WTC11 (cell line): ENCODE results near the gene PROKR2. TPM values are rescaled to one million over a fixed set of nuclear protein-coding genes. Genes with fewer than 3 reads are reported as not detected.

ENCODE experiments used
- ATAC-seq: fragments of 200-7000 bp; cut with Tn5 transposase; 2 replicates; pipeline ENCODE4 v1.10.0; 2021; ENCODE audit warnings: mild to moderate bottlenecking, moderate library complexity
- CTCF ChIA-PET: fragments of 300-600 bp; sonication (Branson Sonifier 250); formaldehyde crosslinking; loops from one replicate; lab custom pipeline; 2021; ENCODE audit warnings: antibody characterized with exemption; lab: Charles Lee
- POLR2A ChIA-PET: fragments of 350-600 bp; sonication (Branson Sonifier 250); formaldehyde crosslinking; loops from one replicate; lab custom pipeline; 2021; ENCODE audit warnings: antibody characterized with exemption; lab: Charles Lee
- DNase-seq: peaks from one replicate; pipeline ENCODE4 v3.0.0; 2021; ENCODE audit warnings: low spot score
- H3K27ac Mint-ChIP-seq: 2 replicates; pipeline ENCODE4 v1.8.0; 2021; ENCODE audit warnings: mixed read lengths
- H3K27me3 Mint-ChIP-seq: 2 replicates; pipeline ENCODE4 v1.8.0; 2021; ENCODE audit warnings: low read depth, mild to moderate bottlenecking, moderate library complexity, mixed read lengths
- H3K36me3 Mint-ChIP-seq: 2 replicates; pipeline ENCODE4 v1.8.0; 2021; ENCODE audit warnings: mixed read lengths
- H3K4me1 Mint-ChIP-seq: 2 replicates; pipeline ENCODE4 v1.8.0; 2022; ENCODE audit warnings: mixed read lengths
- H3K4me3 Mint-ChIP-seq: 2 replicates; pipeline ENCODE4 v1.8.0; 2021; ENCODE audit warnings: mild to moderate bottlenecking, moderate library complexity, mixed read lengths
- H3K9me3 Mint-ChIP-seq: 2 replicates; pipeline ENCODE4 v1.8.0; 2021; ENCODE audit warnings: mixed read lengths
- CREM ChIP-seq: sonication (generic); formaldehyde crosslinking; IDR thresholded peaks from 2 replicates; pipeline ENCODE4 v1.8.1; 2022; ENCODE audit warnings: mild to moderate bottlenecking, missing genetic modification reagents, moderate library complexity
- EMX1 ChIP-seq: fragments of 250-450 bp; sonication (Bioruptor Pico); IDR thresholded peaks from 2 replicates; pipeline ENCODE4 v1.8.0; 2021; ENCODE audit warnings: mild to moderate bottlenecking
- FOXJ3 ChIP-seq: sonication (generic); formaldehyde crosslinking; IDR thresholded peaks from 2 replicates; pipeline ENCODE4 v1.9.0; 2021; ENCODE audit warnings: missing genetic modification reagents, mild to moderate bottlenecking, borderline replicate concordance
- JUN ChIP-seq: sonication (generic); formaldehyde crosslinking; IDR thresholded peaks from 2 replicates; pipeline ENCODE4 v1.8.0; 2023; ENCODE audit warnings: mild to moderate bottlenecking, missing genetic modification reagents
- MAX ChIP-seq: sonication (generic); formaldehyde crosslinking; IDR thresholded peaks from 2 replicates; pipeline ENCODE4 v1.8.0; 2022; ENCODE audit warnings: mild to moderate bottlenecking, missing genetic modification reagents
- NR1H2 ChIP-seq: sonication (generic); formaldehyde crosslinking; IDR thresholded peaks from 2 replicates; pipeline ENCODE4 v1.9.0; 2021; ENCODE audit warnings: mild to moderate bottlenecking, moderate library complexity, missing genetic modification reagents
- OVOL2 ChIP-seq: fragments of 250-450 bp; sonication (Bioruptor Pico); IDR thresholded peaks from 2 replicates; pipeline ENCODE4 v1.9.0; 2021; ENCODE audit warnings: mild to moderate bottlenecking, borderline replicate concordance
- PRRX2 ChIP-seq: fragments of 250-450 bp; sonication (Bioruptor Pico); IDR thresholded peaks from 2 replicates; pipeline ENCODE4 v1.8.0; 2021; ENCODE audit warnings: mild to moderate bottlenecking
- ZNF263 ChIP-seq: sonication (generic); formaldehyde crosslinking; IDR thresholded peaks from 2 replicates; pipeline ENCODE4 v1.8.1; 2022; ENCODE audit warnings: low read depth, mild to moderate bottlenecking, moderate library complexity, missing genetic modification reagents
- ZNF423 ChIP-seq: fragments of 250-450 bp; sonication (Bioruptor Pico); IDR thresholded peaks from 2 replicates; pipeline ENCODE4 v2.1.2; 2022; ENCODE audit warnings: mild to moderate bottlenecking, moderate library complexity
- ZNF532 ChIP-seq: fragments of 250-450 bp; sonication (Bioruptor Pico); IDR thresholded peaks from 2 replicates; pipeline ENCODE4 v1.9.0; 2021; ENCODE audit warnings: mild to moderate bottlenecking, borderline replicate concordance
- total RNA-seq: library from RNA; stranded (reverse); gene quantifications from 3 replicates; pipeline ENCODE4 v1.2.3, GENCODE V29; 2021
- TF ChIP-seq, protein P1 (sequence below): sonication (generic); formaldehyde crosslinking; IDR thresholded peaks from 2 replicates; pipeline ENCODE4 v1.8.1; 2022; ENCODE audit warnings: low read depth, mild to moderate bottlenecking, moderate library complexity, missing genetic modification reagents, borderline replicate concordance
- TF ChIP-seq, protein P2 (sequence below): sonication (generic); formaldehyde crosslinking; IDR thresholded peaks from 2 replicates; pipeline ENCODE4 v1.8.1; 2023; ENCODE audit warnings: mild to moderate bottlenecking, missing genetic modification reagents
- TF ChIP-seq, protein P3 (sequence below): fragments of 250-450 bp; sonication (Bioruptor Pico); IDR thresholded peaks from 2 replicates; pipeline ENCODE4 v1.9.0; 2021; ENCODE audit warnings: mild to moderate bottlenecking
- TF ChIP-seq, protein P4 (sequence below): fragments of 250-450 bp; sonication (Bioruptor Pico); IDR thresholded peaks from 2 replicates; pipeline ENCODE4 v1.9.0; 2021; ENCODE audit warnings: mild to moderate bottlenecking
- TF ChIP-seq, protein P5 (sequence below): sonication (generic); formaldehyde crosslinking; IDR thresholded peaks from 2 replicates; pipeline ENCODE4 v1.8.0; 2022; ENCODE audit warnings: missing genetic modification reagents
- TF ChIP-seq, protein P6 (sequence below): sonication (generic); formaldehyde crosslinking; IDR thresholded peaks from 2 replicates; pipeline ENCODE4 v1.8.0; 2022; ENCODE audit warnings: mild to moderate bottlenecking, missing genetic modification reagents

The PROKR2 gene
- total RNA-seq, 1 experiment from 2014 or later, result 2.0 TPM

- ATAC-seq, result peak; percentile 47
- H3K4me1 Mint-ChIP-seq, result peaks cover 5% of the 10 kb centered on the region
- DNase-seq, result no peak
- CTCF ChIA-PET, result interaction anchor here (0.7 to 1.5 kb wide), 2 partner anchors 27 to 36 kb away, joined by 3 to 4 read pairs; no protein-coding TSS in a partner anchor
- TF ChIP-seq, protein P1, sequence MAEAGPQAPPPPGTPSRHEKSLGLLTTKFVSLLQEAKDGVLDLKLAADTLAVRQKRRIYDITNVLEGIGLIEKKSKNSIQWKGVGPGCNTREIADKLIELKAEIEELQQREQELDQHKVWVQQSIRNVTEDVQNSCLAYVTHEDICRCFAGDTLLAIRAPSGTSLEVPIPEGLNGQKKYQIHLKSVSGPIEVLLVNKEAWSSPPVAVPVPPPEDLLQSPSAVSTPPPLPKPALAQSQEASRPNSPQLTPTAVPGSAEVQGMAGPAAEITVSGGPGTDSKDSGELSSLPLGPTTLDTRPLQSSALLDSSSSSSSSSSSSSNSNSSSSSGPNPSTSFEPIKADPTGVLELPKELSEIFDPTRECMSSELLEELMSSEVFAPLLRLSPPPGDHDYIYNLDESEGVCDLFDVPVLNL (CRISPR knock-in tag), result no peak
- TF ChIP-seq ZNF263, result no peak
- TF ChIP-seq, protein P2, sequence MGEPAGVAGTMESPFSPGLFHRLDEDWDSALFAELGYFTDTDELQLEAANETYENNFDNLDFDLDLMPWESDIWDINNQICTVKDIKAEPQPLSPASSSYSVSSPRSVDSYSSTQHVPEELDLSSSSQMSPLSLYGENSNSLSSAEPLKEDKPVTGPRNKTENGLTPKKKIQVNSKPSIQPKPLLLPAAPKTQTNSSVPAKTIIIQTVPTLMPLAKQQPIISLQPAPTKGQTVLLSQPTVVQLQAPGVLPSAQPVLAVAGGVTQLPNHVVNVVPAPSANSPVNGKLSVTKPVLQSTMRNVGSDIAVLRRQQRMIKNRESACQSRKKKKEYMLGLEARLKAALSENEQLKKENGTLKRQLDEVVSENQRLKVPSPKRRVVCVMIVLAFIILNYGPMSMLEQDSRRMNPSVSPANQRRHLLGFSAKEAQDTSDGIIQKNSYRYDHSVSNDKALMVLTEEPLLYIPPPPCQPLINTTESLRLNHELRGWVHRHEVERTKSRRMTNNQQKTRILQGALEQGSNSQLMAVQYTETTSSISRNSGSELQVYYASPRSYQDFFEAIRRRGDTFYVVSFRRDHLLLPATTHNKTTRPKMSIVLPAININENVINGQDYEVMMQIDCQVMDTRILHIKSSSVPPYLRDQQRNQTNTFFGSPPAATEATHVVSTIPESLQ, result no peak
- TF ChIP-seq CREM (CRISPR knock-in tag), result no peak
- TF ChIP-seq, protein P3, sequence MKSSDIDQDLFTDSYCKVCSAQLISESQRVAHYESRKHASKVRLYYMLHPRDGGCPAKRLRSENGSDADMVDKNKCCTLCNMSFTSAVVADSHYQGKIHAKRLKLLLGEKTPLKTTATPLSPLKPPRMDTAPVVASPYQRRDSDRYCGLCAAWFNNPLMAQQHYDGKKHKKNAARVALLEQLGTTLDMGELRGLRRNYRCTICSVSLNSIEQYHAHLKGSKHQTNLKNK (CRISPR knock-in tag), result no peak
- TF ChIP-seq NR1H2, result no peak
- no peak for TF ChIP-seq FOXJ3 (CRISPR knock-in tag)
- TF ChIP-seq, protein P4, sequence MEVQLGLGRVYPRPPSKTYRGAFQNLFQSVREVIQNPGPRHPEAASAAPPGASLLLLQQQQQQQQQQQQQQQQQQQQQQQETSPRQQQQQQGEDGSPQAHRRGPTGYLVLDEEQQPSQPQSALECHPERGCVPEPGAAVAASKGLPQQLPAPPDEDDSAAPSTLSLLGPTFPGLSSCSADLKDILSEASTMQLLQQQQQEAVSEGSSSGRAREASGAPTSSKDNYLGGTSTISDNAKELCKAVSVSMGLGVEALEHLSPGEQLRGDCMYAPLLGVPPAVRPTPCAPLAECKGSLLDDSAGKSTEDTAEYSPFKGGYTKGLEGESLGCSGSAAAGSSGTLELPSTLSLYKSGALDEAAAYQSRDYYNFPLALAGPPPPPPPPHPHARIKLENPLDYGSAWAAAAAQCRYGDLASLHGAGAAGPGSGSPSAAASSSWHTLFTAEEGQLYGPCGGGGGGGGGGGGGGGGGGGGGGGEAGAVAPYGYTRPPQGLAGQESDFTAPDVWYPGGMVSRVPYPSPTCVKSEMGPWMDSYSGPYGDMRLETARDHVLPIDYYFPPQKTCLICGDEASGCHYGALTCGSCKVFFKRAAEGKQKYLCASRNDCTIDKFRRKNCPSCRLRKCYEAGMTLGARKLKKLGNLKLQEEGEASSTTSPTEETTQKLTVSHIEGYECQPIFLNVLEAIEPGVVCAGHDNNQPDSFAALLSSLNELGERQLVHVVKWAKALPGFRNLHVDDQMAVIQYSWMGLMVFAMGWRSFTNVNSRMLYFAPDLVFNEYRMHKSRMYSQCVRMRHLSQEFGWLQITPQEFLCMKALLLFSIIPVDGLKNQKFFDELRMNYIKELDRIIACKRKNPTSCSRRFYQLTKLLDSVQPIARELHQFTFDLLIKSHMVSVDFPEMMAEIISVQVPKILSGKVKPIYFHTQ (CRISPR knock-in tag), result no peak
- TF ChIP-seq EMX1, result no peak
- no peak for TF ChIP-seq ZNF532 (CRISPR knock-in tag)
- TF ChIP-seq OVOL2 (CRISPR knock-in tag), result no peak
- no peak for TF ChIP-seq PRRX2 (CRISPR knock-in tag)
- TF ChIP-seq ZNF423 (CRISPR knock-in tag), result no peak
- no peak for TF ChIP-seq JUN (CRISPR knock-in tag)
- no peak for TF ChIP-seq MAX (CRISPR knock-in tag)
- TF ChIP-seq, protein P5, sequence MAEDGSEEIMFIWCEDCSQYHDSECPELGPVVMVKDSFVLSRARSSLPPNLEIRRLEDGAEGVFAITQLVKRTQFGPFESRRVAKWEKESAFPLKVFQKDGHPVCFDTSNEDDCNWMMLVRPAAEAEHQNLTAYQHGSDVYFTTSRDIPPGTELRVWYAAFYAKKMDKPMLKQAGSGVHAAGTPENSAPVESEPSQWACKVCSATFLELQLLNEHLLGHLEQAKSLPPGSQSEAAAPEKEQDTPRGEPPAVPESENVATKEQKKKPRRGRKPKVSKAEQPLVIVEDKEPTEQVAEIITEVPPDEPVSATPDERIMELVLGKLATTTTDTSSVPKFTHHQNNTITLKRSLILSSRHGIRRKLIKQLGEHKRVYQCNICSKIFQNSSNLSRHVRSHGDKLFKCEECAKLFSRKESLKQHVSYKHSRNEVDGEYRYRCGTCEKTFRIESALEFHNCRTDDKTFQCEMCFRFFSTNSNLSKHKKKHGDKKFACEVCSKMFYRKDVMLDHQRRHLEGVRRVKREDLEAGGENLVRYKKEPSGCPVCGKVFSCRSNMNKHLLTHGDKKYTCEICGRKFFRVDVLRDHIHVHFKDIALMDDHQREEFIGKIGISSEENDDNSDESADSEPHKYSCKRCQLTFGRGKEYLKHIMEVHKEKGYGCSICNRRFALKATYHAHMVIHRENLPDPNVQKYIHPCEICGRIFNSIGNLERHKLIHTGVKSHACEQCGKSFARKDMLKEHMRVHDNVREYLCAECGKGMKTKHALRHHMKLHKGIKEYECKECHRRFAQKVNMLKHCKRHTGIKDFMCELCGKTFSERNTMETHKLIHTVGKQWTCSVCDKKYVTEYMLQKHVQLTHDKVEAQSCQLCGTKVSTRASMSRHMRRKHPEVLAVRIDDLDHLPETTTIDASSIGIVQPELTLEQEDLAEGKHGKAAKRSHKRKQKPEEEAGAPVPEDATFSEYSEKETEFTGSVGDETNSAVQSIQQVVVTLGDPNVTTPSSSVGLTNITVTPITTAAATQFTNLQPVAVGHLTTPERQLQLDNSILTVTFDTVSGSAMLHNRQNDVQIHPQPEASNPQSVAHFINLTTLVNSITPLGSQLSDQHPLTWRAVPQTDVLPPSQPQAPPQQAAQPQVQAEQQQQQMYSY (CRISPR knock-in tag), result no peak
- TF ChIP-seq, protein P6, sequence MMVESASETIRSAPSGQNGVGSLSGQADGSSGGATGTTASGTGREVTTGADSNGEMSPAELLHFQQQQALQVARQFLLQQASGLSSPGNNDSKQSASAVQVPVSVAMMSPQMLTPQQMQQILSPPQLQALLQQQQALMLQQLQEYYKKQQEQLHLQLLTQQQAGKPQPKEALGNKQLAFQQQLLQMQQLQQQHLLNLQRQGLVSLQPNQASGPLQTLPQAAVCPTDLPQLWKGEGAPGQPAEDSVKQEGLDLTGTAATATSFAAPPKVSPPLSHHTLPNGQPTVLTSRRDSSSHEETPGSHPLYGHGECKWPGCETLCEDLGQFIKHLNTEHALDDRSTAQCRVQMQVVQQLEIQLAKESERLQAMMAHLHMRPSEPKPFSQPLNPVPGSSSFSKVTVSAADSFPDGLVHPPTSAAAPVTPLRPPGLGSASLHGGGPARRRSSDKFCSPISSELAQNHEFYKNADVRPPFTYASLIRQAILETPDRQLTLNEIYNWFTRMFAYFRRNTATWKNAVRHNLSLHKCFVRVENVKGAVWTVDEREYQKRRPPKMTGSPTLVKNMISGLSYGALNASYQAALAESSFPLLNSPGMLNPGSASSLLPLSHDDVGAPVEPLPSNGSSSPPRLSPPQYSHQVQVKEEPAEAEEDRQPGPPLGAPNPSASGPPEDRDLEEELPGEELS (CRISPR knock-in tag), result no peak
- peaks cover 6% of the 10 kb centered on the region for H3K27me3 Mint-ChIP-seq
- peaks cover 5% of the 10 kb centered on the region; the same call in 1 of the 2 replicates for H3K36me3 Mint-ChIP-seq
- no peak overlapping the region for H3K27ac Mint-ChIP-seq
- H3K4me3 Mint-ChIP-seq, result no peak overlapping the region
- POLR2A ChIA-PET, result no interaction called here
- peaks cover 2% of the 10 kb centered on the region; the same call in 1 of the 2 replicates for H3K9me3 Mint-ChIP-seq
Measured at GRCh38 chr20:5297280-5298004, 19.3 kb downstream of the PROKR2 start.
